ENCODE measurements around the gene STXBP5L. TPM values are rescaled to one million over a fixed set of nuclear protein-coding genes. Genes with fewer than 3 reads are reported as not detected.
"Not testable (repeated sequence)": the region's sequence is repeated elsewhere in the genome, so short reads cannot be mapped to it uniquely, and the experiment has no call there.

Gene STXBP5L
- total RNA-seq, 2 experiments from 2014 or later: not detected

DNA sequence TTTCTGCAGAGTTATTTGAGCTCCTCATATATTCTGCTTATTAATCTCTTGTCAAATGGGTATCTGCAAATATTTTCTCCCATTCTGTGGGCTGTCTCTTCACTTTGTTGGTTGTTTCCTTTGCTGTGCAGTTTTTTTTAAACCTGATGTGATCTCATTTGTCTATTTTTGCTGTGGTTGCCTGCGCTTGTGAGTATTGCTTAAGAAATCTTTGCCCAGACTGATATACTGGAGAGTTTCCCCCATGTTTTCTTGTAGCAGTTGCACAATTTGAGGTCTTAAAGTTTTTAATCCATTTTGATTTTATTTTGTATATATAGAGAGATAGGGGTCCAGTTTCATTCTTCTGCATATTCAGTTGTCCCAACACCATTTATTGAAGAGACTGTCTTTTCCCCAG is 535.5 kb downstream of the STXBP5L start:
- no peak overlapping the region for H3K4me3 Mint-ChIP-seq

DNA sequence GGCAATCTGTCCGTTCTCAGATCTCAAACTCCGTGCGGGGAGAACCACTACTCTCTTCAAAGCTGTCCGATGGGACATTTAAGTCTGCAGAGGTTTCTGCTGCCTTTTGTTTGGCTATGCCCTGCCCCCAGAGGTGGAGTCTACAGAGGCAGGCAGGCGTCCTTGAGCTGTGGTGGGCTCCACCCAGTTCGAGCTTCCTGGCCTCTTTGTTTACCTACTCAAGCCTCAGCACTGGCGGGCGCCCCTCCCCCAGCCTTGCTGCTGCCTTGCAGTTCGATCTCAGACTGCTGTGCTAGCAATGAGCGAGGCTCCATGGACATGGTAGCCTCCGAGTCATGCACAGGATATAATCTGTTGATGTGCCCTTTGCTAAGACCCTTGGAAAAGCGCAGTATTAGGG is 543.7 kb downstream of the STXBP5L start:
- CTCF ChIA-PET; H3K9me3 Mint-ChIP-seq (ENCODE audit: low read depth); H3K4me1 Mint-ChIP-seq; H3K27ac Mint-ChIP-seq; H3K27me3 Mint-ChIP-seq; DNase-seq; ATAC-seq; H3K4me3 Mint-ChIP-seq: not testable (repeated sequence)
- H3K36me3 Mint-ChIP-seq: peaks cover 65% of the 10 kb centered on the region

More for the DNA sequence above, 535.5 kb downstream of the STXBP5L start:
- H3K27me3 Mint-ChIP-seq: no peaks in the 10 kb centered on the region
- CTCF ChIA-PET: no interaction called here
- H3K4me1 Mint-ChIP-seq: no peaks in the 10 kb centered on the region
- ATAC-seq (no peak), DNase-seq (no peak)
- peaks cover 3% of the 10 kb centered on the region for H3K9me3 Mint-ChIP-seq (ENCODE audit: low read depth)
- no peak overlapping the region for H3K27ac Mint-ChIP-seq
- peaks cover 60% of the 10 kb centered on the region for H3K36me3 Mint-ChIP-seq

DNA sequence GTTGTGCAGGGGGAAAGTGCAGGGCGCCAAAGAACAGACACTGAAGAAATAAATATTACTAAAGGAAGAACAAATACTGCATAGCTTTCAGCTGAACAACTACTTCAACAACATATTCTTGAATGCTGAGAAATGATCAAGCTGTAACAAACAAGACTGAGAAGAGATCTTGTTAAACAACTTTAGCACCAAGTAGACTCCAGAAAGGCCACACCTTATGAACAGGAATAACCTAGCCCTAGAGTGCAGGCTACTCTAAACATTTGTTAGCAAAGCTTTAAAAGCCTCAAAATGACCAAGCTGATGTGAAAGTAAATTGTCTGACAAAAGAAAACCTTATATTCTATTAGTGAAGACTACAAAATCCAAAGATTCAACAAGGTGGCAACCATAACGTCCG is 554.6 kb downstream of the STXBP5L start:
- Mint-ChIP-seq H3K27ac (no peak overlapping the region), H3K4me1 (no peaks in the 10 kb centered on the region), H3K4me3 (no peak overlapping the region), H3K36me3 (peaks cover 69% of the 10 kb centered on the region), H3K9me3 (ENCODE audit: low read depth) (peaks cover 4% of the 10 kb centered on the region), H3K27me3 (no peaks in the 10 kb centered on the region)
- CTCF ChIA-PET: no interaction called here
- ATAC-seq (no peak), DNase-seq (no peak)

DNA sequence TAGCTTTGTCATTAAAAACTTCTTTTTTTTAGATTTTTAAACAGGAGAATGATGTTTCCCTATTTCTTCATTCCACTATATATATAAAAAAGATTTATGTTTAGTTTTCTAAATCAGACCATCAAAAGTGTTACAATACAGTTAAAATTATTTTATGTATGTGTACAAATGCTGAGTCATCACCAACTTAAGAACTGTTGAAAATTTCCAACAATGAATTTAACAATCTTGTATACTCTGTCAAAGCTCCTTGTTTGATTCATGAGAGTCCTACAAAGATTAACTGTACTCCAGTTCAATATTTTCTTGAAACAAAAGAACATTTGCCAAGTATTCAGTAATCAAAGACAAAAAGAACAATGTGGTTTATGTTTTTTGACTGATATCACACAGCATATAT is 555.7 kb downstream of the STXBP5L start:
- CTCF ChIA-PET: no interaction called here
- no peaks in the 10 kb centered on the region for H3K4me1 Mint-ChIP-seq
- DNase-seq: no peak
- H3K27me3 Mint-ChIP-seq: no peaks in the 10 kb centered on the region
- H3K36me3 Mint-ChIP-seq: peaks cover 69% of the 10 kb centered on the region
- peaks cover under 1% of the 10 kb centered on the region for H3K9me3 Mint-ChIP-seq (ENCODE audit: low read depth)
- no peak overlapping the region for H3K27ac Mint-ChIP-seq
- no peak overlapping the region for H3K4me3 Mint-ChIP-seq
- ATAC-seq: no peak

DNA sequence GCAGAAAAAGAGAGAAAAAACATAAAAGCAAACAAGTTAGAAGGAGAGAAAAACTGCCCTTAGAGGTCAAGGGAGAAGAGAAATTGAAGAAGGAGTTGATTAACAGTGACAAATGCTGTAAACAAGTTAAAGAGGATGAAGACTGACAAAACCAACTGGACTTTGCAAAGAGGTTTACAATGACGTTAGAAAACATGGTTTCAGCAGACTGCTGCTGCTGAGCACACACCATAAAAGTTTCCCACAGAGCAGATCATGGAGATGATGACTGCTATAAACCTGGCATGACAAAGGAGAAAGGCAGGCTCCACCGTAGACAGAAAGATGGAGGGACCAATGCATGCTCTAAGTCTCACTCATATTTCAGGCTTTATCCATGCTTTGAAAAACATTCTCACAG is 559.1 kb downstream of the STXBP5L start:
- ATAC-seq (no peak), DNase-seq (no peak)
- H3K4me1 Mint-ChIP-seq: no peaks in the 10 kb centered on the region
- no peak overlapping the region for H3K4me3 Mint-ChIP-seq
- CTCF ChIA-PET: no interaction called here
- peaks cover 63% of the 10 kb centered on the region for H3K36me3 Mint-ChIP-seq
- H3K9me3 Mint-ChIP-seq (ENCODE audit: low read depth): no peaks in the 10 kb centered on the region
- H3K27ac Mint-ChIP-seq: no peak overlapping the region
- H3K27me3 Mint-ChIP-seq: no peaks in the 10 kb centered on the region

DNA sequence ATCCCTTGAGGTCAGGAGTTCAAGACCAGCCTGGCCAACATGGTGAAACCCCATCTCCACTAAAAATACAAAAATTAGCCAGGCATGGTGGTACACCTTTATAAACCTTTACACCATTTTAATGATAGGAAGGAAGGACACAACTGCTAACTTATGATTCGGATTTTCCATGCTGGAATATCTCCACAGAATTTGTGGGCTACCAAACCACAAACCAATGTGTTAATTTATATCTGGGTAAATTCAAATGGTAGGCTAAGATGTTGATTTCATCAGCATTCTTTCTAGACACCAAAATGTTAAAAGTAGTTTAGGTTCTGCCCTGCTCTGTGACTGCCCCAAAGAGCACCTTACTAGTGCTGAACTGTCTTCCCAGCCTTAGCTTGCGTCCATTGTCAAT is 565.0 kb downstream of the STXBP5L start:
- Mint-ChIP-seq H3K27ac (no peak overlapping the region), H3K4me1 (peaks cover 6% of the 10 kb centered on the region), H3K36me3 (peaks cover 64% of the 10 kb centered on the region), H3K4me3 (no peak overlapping the region), H3K27me3 (no peaks in the 10 kb centered on the region), H3K9me3 (ENCODE audit: low read depth) (no peaks in the 10 kb centered on the region)
- DNase-seq: no peak
- CTCF ChIA-PET: no interaction called here
- no peak for ATAC-seq

Small RNAs within 50 kb of the gene (microRNA-seq; reads per million reads assigned to microRNA genes)
- gene MIR5682: not detected

Other genes starting within 250 kb of the STXBP5L start
- gene HGD, start 226.0 kb upstream of the STXBP5L start, total RNA-seq: under 1 TPM; 0.23 to 0.49 TPM
- gene RABL3, start 165.7 kb upstream of the STXBP5L start, total RNA-seq: 10 to 100 TPM; 18.8 to 21.0 TPM
- gene GTF2E1, start 165.5 kb upstream of the STXBP5L start, total RNA-seq: 10 to 100 TPM; 25.4 to 32.6 TPM

All from activated CD8-positive, alpha-beta memory T cell treated with anti-CD3 and anti-CD28 coated beads, Interleukin-2, amount 10 ng/mL, durations not matched to agents 7 days and 5 days (primary cell).